HepG2 (cell line): ENCODE results near the gene LTB4R2. TPM values are rescaled to one million over a fixed set of nuclear protein-coding genes. Genes with fewer than 3 reads are reported as not detected.

ENCODE experiments used
- CHD2 ChIP-seq: IDR thresholded peaks from 2 replicates; pipeline ENCODE4 v1.6.1; 2011; ENCODE audit warnings: low read depth, low read length, improper control_type of control experiment
- CREB1 ChIP-seq, 2 experiments: fragments of 450-650 bp in 1 of 2; IDR thresholded peaks; 2 replicates each; pipeline ENCODE4 v1.6.1; 2016 to 2017; ENCODE audit warnings: control low read depth in 1 of 2, mild to moderate bottlenecking in 1 of 2, missing compliant biosample characterization in 1 of 2, missing genetic modification characterization in 1 of 2
- EP300 ChIP-seq, 3 experiments: sonication (generic) in 1 of 3; formaldehyde crosslinking in 1 of 3; IDR thresholded peaks; 2 replicates each; pipeline versions ENCODE4 v1.5.1 to v1.6.1; 2011 to 2020; ENCODE audit warnings: low read depth in 2 of 3, low read length in 2 of 3, borderline replicate concordance in 1 of 3, improper control_type of control experiment in 1 of 3, mild to moderate bottlenecking in 1 of 3, missing genetic modification reagents in 1 of 3, moderate library complexity in 1 of 3
- MEIS1 ChIP-seq: sonication (generic); formaldehyde crosslinking; IDR thresholded peaks from 2 replicates; pipeline ENCODE4 v1.9.0; 2021; ENCODE audit warnings: mild to moderate bottlenecking, missing genetic modification reagents, moderate library complexity, borderline replicate concordance
- PAX8 ChIP-seq: sonication (generic); formaldehyde crosslinking; IDR thresholded peaks from 2 replicates; pipeline ENCODE4 v1.8.0; 2022; ENCODE audit warnings: mild to moderate bottlenecking, missing genetic modification reagents, borderline replicate concordance
- PAXIP1 ChIP-seq: sonication (generic); formaldehyde crosslinking; conservative IDR thresholded peaks from 2 replicates; pipeline ENCODE4 v1.4.0; 2020; ENCODE audit warnings: mild to moderate bottlenecking, missing genetic modification reagents, moderate library complexity
- SIN3B ChIP-seq: fragments of 150-350 bp; IDR thresholded peaks from 2 replicates; pipeline ENCODE4 v1.6.1; 2014; ENCODE audit warnings: low read length
- TCF7L2 ChIP-seq: IDR thresholded peaks from 2 replicates; pipeline ENCODE4 v1.6.1; 2011; ENCODE audit warnings: mild to moderate bottlenecking, low read depth, low read length, moderate library complexity
- ZBTB8A ChIP-seq: sonication (generic); formaldehyde crosslinking; IDR thresholded peaks from 2 replicates; pipeline ENCODE4 v1.4.0; 2020; ENCODE audit warnings: mild to moderate bottlenecking, low read depth, missing genetic modification reagents, borderline replicate concordance
- ZFP82 ChIP-seq: sonication (generic); formaldehyde crosslinking; IDR thresholded peaks from 2 replicates; pipeline ENCODE4 v1.5.1; 2020; ENCODE audit warnings: mild to moderate bottlenecking, missing genetic modification reagents, borderline replicate concordance
- ZNF276 ChIP-seq: sonication (generic); formaldehyde crosslinking; IDR thresholded peaks from 2 replicates; pipeline ENCODE4 v1.4.0; 2020; ENCODE audit warnings: mild to moderate bottlenecking, low read depth, missing genetic modification reagents
- ZNF383 ChIP-seq: sonication (generic); formaldehyde crosslinking; IDR thresholded peaks from 2 replicates; pipeline ENCODE4 v1.4.0; 2020; ENCODE audit warnings: missing genetic modification reagents, mild to moderate bottlenecking, borderline replicate concordance
- ZNF556 ChIP-seq: sonication (generic); formaldehyde crosslinking; IDR thresholded peaks from 2 replicates; pipeline ENCODE4 v1.4.0; 2020; ENCODE audit warnings: mild to moderate bottlenecking, missing genetic modification reagents, borderline replicate concordance
- ZSCAN21 ChIP-seq: sonication (generic); formaldehyde crosslinking; IDR thresholded peaks from 2 replicates; pipeline ENCODE4 v1.8.0; 2022; ENCODE audit warnings: mild to moderate bottlenecking, missing genetic modification reagents, moderate library complexity, borderline replicate concordance
- ZSCAN25 ChIP-seq: sonication (generic); formaldehyde crosslinking; IDR thresholded peaks from 2 replicates; pipeline ENCODE4 v1.8.0; 2022; ENCODE audit warnings: mild to moderate bottlenecking, missing genetic modification reagents
- ZZZ3 ChIP-seq: sonication (generic); formaldehyde crosslinking; IDR thresholded peaks from 2 replicates; pipeline ENCODE4 v1.4.0; 2020; ENCODE audit warnings: missing genetic modification reagents, mild to moderate bottlenecking, borderline replicate concordance
- polyA plus RNA-seq, 8 experiments: library from polyadenylated mRNA; depleted of rRNA in 3 of 8; stranded (reverse) in 7 of 8; unstranded in 1 of 8; fragments of >200 nt; fragmentation: Illumina TruSeq in 4 of 8; extraction: Trizol in 4 of 8; gene quantifications; 2 replicates each; pipeline versions ENCODE4 v1.2.1 to v1.2.3, GENCODE V29; 2011 to 2016; ENCODE audit warnings: low read depth in 4 of 8, missing spikeins in 1 of 8, mixed read lengths in 1 of 8; ENCODE audit not compliant: insufficient read depth in 1 of 8
- total RNA-seq, 5 experiments: library from RNA; depleted of rRNA; stranded (reverse); fragments of >200 nt; fragmentation: Illumina TruSeq; extraction: Trizol; gene quantifications; 2 replicates each; pipeline ENCODE4 v1.2.3, GENCODE V29; 2016; ENCODE audit warnings: low read depth in 1 of 5
- TF ChIP-seq, protein P1 (sequence below): sonication (generic); formaldehyde crosslinking; IDR thresholded peaks from 2 replicates; pipeline ENCODE4 v1.5.0; 2020; ENCODE audit warnings: mild to moderate bottlenecking, missing genetic modification reagents, moderate library complexity
- TF ChIP-seq, protein P2 (sequence below): sonication (generic); formaldehyde crosslinking; IDR thresholded peaks from 2 replicates; pipeline ENCODE4 v1.5.1; 2020; ENCODE audit warnings: missing genetic modification reagents, mild to moderate bottlenecking, borderline replicate concordance

LTB4R2 gene
- total and polyA plus RNA-seq, 2 of the 13 experiments (the other 11 are each of a cell fraction or from before 2014, with no cell fraction given) = 3.9 to 6.9 TPM

DNA sequence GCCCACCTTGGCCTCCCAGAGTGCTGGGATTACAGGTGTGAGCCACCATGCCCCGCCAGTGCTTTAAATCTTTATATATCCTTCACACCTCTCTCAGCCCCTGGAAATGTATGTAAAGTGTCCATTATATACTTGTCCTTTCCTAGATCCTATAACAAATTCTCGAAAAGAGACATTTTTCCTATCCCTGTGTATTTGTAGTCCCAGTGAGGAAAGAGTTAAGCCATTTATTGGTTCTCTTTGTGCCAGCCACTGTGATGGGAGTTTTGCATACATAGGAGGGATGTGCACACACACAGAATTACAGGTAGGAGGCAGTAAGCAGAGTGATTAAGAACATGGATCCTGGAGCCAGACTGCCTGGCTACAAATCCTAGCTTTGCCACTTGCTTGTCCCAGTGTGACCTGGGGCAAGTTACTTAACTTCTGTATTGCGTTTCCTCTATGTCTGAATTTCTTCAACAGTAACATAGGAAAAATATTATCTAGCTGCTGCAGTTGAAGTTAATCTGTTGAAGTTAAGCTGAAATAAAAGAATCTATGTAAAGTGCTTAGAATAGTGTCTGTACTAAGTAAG, 36.4 kb upstream of the LTB4R2 start (continued):
- TF ChIP-seq PAXIP1 (0 out of 2 replicates have a peak, but pooled peaks have one; percentile 11), CHD2 (no peak), ZFP82 (no peak), PAX8 (CRISPR knock-in tag) (0 out of 2 replicates have a peak, but pooled peaks have one; percentile 35), ZSCAN25 (0 out of 2 replicates have a peak, but pooled peaks have one; percentile 12), ZNF383 (0 out of 2 replicates have a peak, but pooled peaks have one; percentile 59), EP300 (IDR thresholded peaks at IDR 0.05; ENCODE audit: low read depth in 2 of 2, low read length in 2 of 2) (no peak), EP300 (CRISPR knock-in tag; IDR thresholded peaks at IDR 0.05; ENCODE audit: borderline replicate concordance) (0 out of 2 replicates have a peak, but pooled peaks have one; percentile 15), SIN3B (no peak), MEIS1 (0 out of 2 replicates have a peak, but pooled peaks have one; percentile 27), ZNF556 (CRISPR knock-in tag) (peak; percentile 44; the same call in 1 of the 2 replicates), ZZZ3 (CRISPR knock-in tag) (0 out of 2 replicates have a peak, but pooled peaks have one; percentile 33), CREB1 (IDR thresholded peaks at IDR 0.05) (no peak), CREB1 (CRISPR knock-in tag; IDR thresholded peaks at IDR 0.05) (no peak), ZNF276 (no peak), TCF7L2 (no peak), ZBTB8A (CRISPR knock-in tag) (0 out of 2 replicates have a peak, but pooled peaks have one; percentile 35), ZSCAN21 (CRISPR knock-in tag) (no peak)
- TF ChIP-seq, protein P1, sequence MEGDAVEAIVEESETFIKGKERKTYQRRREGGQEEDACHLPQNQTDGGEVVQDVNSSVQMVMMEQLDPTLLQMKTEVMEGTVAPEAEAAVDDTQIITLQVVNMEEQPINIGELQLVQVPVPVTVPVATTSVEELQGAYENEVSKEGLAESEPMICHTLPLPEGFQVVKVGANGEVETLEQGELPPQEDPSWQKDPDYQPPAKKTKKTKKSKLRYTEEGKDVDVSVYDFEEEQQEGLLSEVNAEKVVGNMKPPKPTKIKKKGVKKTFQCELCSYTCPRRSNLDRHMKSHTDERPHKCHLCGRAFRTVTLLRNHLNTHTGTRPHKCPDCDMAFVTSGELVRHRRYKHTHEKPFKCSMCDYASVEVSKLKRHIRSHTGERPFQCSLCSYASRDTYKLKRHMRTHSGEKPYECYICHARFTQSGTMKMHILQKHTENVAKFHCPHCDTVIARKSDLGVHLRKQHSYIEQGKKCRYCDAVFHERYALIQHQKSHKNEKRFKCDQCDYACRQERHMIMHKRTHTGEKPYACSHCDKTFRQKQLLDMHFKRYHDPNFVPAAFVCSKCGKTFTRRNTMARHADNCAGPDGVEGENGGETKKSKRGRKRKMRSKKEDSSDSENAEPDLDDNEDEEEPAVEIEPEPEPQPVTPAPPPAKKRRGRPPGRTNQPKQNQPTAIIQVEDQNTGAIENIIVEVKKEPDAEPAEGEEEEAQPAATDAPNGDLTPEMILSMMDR (CRISPR knock-in tag) = peak; percentile 41; the same call in 1 of the 2 replicates
- TF ChIP-seq, protein P2, sequence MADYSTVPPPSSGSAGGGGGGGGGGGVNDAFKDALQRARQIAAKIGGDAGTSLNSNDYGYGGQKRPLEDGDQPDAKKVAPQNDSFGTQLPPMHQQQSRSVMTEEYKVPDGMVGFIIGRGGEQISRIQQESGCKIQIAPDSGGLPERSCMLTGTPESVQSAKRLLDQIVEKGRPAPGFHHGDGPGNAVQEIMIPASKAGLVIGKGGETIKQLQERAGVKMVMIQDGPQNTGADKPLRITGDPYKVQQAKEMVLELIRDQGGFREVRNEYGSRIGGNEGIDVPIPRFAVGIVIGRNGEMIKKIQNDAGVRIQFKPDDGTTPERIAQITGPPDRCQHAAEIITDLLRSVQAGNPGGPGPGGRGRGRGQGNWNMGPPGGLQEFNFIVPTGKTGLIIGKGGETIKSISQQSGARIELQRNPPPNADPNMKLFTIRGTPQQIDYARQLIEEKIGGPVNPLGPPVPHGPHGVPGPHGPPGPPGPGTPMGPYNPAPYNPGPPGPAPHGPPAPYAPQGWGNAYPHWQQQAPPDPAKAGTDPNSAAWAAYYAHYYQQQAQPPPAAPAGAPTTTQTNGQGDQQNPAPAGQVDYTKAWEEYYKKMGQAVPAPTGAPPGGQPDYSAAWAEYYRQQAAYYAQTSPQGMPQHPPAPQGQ (CRISPR knock-in tag) = 0 out of 2 replicates have a peak, but pooled peaks have one; percentile 59
